GM12864 (cell line): ENCODE measurements around the gene PAK1.
"Not testable (repeated sequence)": the region's sequence is repeated elsewhere in the genome, so short reads cannot be mapped to it uniquely, and the experiment has no call there.

Experiments
- DNase-seq: peaks from one replicate; pipeline ENCODE4 v3.0.0-alpha.2; 2011; ENCODE audit warnings: low read depth
- H3K4me3 ChIP-seq: 2 replicates; pipeline ENCODE4 v1.5.1; 2011; ENCODE audit warnings: mild to moderate bottlenecking, low read depth, low read length, control low read depth
- CTCF ChIP-seq: IDR thresholded peaks from 2 replicates; pipeline ENCODE4 v1.5.1; 2011; ENCODE audit warnings: low read depth, mild to moderate bottlenecking, moderate library complexity, low read length, control low read depth, inconsistent platforms; ENCODE audit errors: missing control alignments

The PAK1 gene

GRCh38 chr11:77308838-77309237, 165.1 kb downstream of the PAK1 start:
- no peak for TF ChIP-seq CTCF
- DNase-seq = no peak
- H3K4me3 ChIP-seq = no peak overlapping the region

GRCh38 chr11:77303328-77303727, 170.6 kb downstream of the PAK1 start:
- no peak for DNase-seq
- no peak for TF ChIP-seq CTCF
- no peak overlapping the region for H3K4me3 ChIP-seq

GRCh38 chr11:77302752-77303151, 171.1 kb downstream of the PAK1 start:
- no peak for TF ChIP-seq CTCF
- H3K4me3 ChIP-seq = no peak overlapping the region
- DNase-seq = no peak

GRCh38 chr11:77301510-77301909, 172.4 kb downstream of the PAK1 start, which contains the start of gene GDPD4:
GDPD4 (minus strand) TSS chr11:77301686; CDS start chr11:77285137, 16,549 bp downstream.
- no peak within 1 kb of the TSS for H3K4me3 ChIP-seq
- no peak for TF ChIP-seq CTCF
- DNase-seq = no peak

- no peak overlapping the region for H3K4me3 ChIP-seq
- DNase-seq = no peak
- TF ChIP-seq CTCF = no peak
These were observed 173.2 kb downstream of the PAK1 start for GRCh38 chr11:77300695-77301094.

GRCh38 chr11:77300028-77300427, 173.9 kb downstream of the PAK1 start:
- not testable (repeated sequence) for H3K4me3 ChIP-seq, DNase-seq

- TF ChIP-seq CTCF = no peak
- H3K4me3 ChIP-seq = no peak overlapping the region
- DNase-seq = no peak
These were observed 174.3 kb downstream of the PAK1 start for GRCh38 chr11:77299528-77299993.
